ENCODE results near the gene PTTG2. TPM values are rescaled to one million over a fixed set of nuclear protein-coding genes. Genes with fewer than 3 reads are reported as not detected.

The PTTG2 gene
- total RNA-seq, 1 experiment from 2014 or later = 0.35 TPM

- H3K27ac Mint-ChIP-seq = no peak overlapping the region
- H3K36me3 Mint-ChIP-seq = no peaks in the 10 kb centered on the region
- ChIA-PET CTCF (no interaction called here), POLR2A (no interaction called here)
- ATAC-seq = no peak
- no peak for DNase-seq (ENCODE audit: low spot score)
- TF ChIP-seq NFYB (CRISPR knock-in tag; conservative IDR thresholded peaks at IDR 0.05; ENCODE audit: low read depth) (no peak), TCF7 (CRISPR knock-in tag; IDR thresholded peaks at IDR 0.05; ENCODE audit: low read depth) (no peak), NR3C1 (CRISPR knock-in tag; conservative IDR thresholded peaks at IDR 0.05; ENCODE audit: low read depth) (no peak), ZNF423 (CRISPR knock-in tag; IDR thresholded peaks at IDR 0.05) (no peak), TEAD4 (CRISPR knock-in tag; IDR thresholded peaks at IDR 0.05) (no peak), AFF4 (CRISPR knock-in tag; IDR thresholded peaks at IDR 0.05; ENCODE audit: borderline replicate concordance) (no peak), ZNF416 (CRISPR knock-in tag; IDR thresholded peaks at IDR 0.05) (no peak), E2F5 (CRISPR knock-in tag; IDR thresholded peaks at IDR 0.05) (no peak), FOXJ3 (CRISPR knock-in tag; IDR thresholded peaks at IDR 0.05; ENCODE audit: borderline replicate concordance) (no peak), SMAD4 (CRISPR knock-in tag; IDR thresholded peaks at IDR 0.05) (no peak), ATF1 (CRISPR knock-in tag; IDR thresholded peaks at IDR 0.05) (no peak), NR2C2 (CRISPR knock-in tag; IDR thresholded peaks at IDR 0.05) (no peak), MAX (CRISPR knock-in tag; IDR thresholded peaks at IDR 0.05) (no peak), CBFB (CRISPR knock-in tag; IDR thresholded peaks at IDR 0.05; ENCODE audit: low read depth) (no peak)
- H3K4me3 Mint-ChIP-seq = no peak overlapping the region
- H3K9me3 Mint-ChIP-seq = no peaks in the 10 kb centered on the region
- no peaks in the 10 kb centered on the region for H3K4me1 Mint-ChIP-seq
- H3K27me3 Mint-ChIP-seq (ENCODE audit: low read depth) = no peaks in the 10 kb centered on the region
These were observed 41.5 kb upstream of the PTTG2 start for GRCh38 chr4:37918653-37919052.

- DNase-seq (ENCODE audit: low spot score) (no peak), ATAC-seq (no peak)
- no peak overlapping the region for H3K4me3 Mint-ChIP-seq
- ChIA-PET POLR2A (no interaction called here), CTCF (no interaction called here)
- no peaks in the 10 kb centered on the region for H3K9me3 Mint-ChIP-seq
- H3K27ac Mint-ChIP-seq = no peak overlapping the region
- no peaks in the 10 kb centered on the region for H3K36me3 Mint-ChIP-seq
- H3K4me1 Mint-ChIP-seq = peaks cover 9% of the 10 kb centered on the region
- H3K27me3 Mint-ChIP-seq (ENCODE audit: low read depth) = no peaks in the 10 kb centered on the region
- TF ChIP-seq E2F4 (CRISPR knock-in tag; IDR thresholded peaks at IDR 0.05; ENCODE audit: borderline replicate concordance, low read depth) = no peak
- no peak for TF ChIP-seq MXD4 (CRISPR knock-in tag; IDR thresholded peaks at IDR 0.05; ENCODE audit: borderline replicate concordance)
- TF ChIP-seq MLX (CRISPR knock-in tag; IDR thresholded peaks at IDR 0.05) = no peak
- TF ChIP-seq STAT6 (CRISPR knock-in tag; conservative IDR thresholded peaks at IDR 0.05; ENCODE audit: low read depth) = no peak
- no peak for TF ChIP-seq GABPB1 (CRISPR knock-in tag; IDR thresholded peaks at IDR 0.05)
- TF ChIP-seq ZNF263 (CRISPR knock-in tag; IDR thresholded peaks at IDR 0.05; ENCODE audit: low read depth) = no peak
- TF ChIP-seq ZNF671 (CRISPR knock-in tag; IDR thresholded peaks at IDR 0.05) = no peak
- no peak for TF ChIP-seq ATF3 (CRISPR knock-in tag; conservative IDR thresholded peaks at IDR 0.05)
- no peak for TF ChIP-seq ETV6 (CRISPR knock-in tag; IDR thresholded peaks at IDR 0.05)
- no peak for TF ChIP-seq PRDM15 (CRISPR knock-in tag; IDR thresholded peaks at IDR 0.05)
These were observed 37.9 kb upstream of the PTTG2 start for GRCh38 chr4:37922328-37922727.
